Mucosa of descending colon (tissue), 3 donors: ENCODE results near the gene COL5A1. TPM values are rescaled to one million over a fixed set of nuclear protein-coding genes. Genes with fewer than 3 reads are reported as not detected.

Source experiments
- ATAC-seq: fragments of 200-7000 bp; cut with Tn5 transposase; one replicate; pipeline ENCODE4 v1.9.1; 2020; ENCODE audit warnings: mild to moderate bottlenecking, moderate library complexity
- DNase-seq, 3 donors: peaks; one replicate each; pipeline ENCODE4 v3.0.0-alpha.2; 2020
- H3K36me3 ChIP-seq: fragments of 200-600 bp; one replicate; pipeline ENCODE4 v1.8.0; 2021; ENCODE audit warnings: low read depth, mild to moderate bottlenecking
- H3K4me1 ChIP-seq: fragments of 200-600 bp; one replicate; pipeline ENCODE4 v1.8.0; 2021; ENCODE audit warnings: low read depth, mild to moderate bottlenecking
- H3K4me3 ChIP-seq: fragments of 200-600 bp; one replicate; pipeline ENCODE4 v1.8.0; 2021; ENCODE audit warnings: mild to moderate bottlenecking
- H3K9me3 ChIP-seq: fragments of 200-600 bp; one replicate; pipeline ENCODE4 v1.8.0; 2021; ENCODE audit warnings: mild to moderate bottlenecking
- intact Hi-C, 2 donors: fragments of 100-400 bp; cut with DNase I in 1 of 2; cut with micrococcal nuclease in 1 of 2; formaldehyde crosslinking; loops; one replicate each; pipeline versions ENCODE4 v1.11.0 to v1.11.1; 2022; cut with DNase I, micrococcal nuclease
- total RNA-seq, 3 donors: library from RNA; stranded (reverse); fragmentation: NEBNext Ultra II Directional in 2 of 3; extraction: Animal tissue kit (Norgen Biotek cat#: 25700) in 2 of 3; gene quantifications; one replicate each; pipeline versions ENCODE4 v1.2.1 to v1.2.4, GENCODE V29; 2021 to 2023
- TF ChIP-seq, protein P1 (sequence below): fragments of 200-600 bp; IDR thresholded peaks from one replicate; pipeline ENCODE4 v1.8.0; 2022; ENCODE audit warnings: antibody characterized with exemption, mild to moderate bottlenecking
- donor health status: DM: no; HTN: no; CAD: no; lungs with moderate emphysema.
- donor health status: DM: no; HTN: no; CAD: no.
- donor health status: DM: no; HTN: yes; CAD: no.

Gene COL5A1
- total RNA-seq, 3 donors from 2014 or later = 8.6 to 62.3 (median 22.2) TPM

- Histone ChIP-seq H3K4me3 (no peak overlapping the region), H3K36me3 (no peaks in the 10 kb centered on the region), H3K4me1 (no peaks in the 10 kb centered on the region), H3K9me3 (no peaks in the 10 kb centered on the region)
- intact Hi-C loops = no loop called here
- no peak for ATAC-seq
- TF ChIP-seq, protein P1, sequence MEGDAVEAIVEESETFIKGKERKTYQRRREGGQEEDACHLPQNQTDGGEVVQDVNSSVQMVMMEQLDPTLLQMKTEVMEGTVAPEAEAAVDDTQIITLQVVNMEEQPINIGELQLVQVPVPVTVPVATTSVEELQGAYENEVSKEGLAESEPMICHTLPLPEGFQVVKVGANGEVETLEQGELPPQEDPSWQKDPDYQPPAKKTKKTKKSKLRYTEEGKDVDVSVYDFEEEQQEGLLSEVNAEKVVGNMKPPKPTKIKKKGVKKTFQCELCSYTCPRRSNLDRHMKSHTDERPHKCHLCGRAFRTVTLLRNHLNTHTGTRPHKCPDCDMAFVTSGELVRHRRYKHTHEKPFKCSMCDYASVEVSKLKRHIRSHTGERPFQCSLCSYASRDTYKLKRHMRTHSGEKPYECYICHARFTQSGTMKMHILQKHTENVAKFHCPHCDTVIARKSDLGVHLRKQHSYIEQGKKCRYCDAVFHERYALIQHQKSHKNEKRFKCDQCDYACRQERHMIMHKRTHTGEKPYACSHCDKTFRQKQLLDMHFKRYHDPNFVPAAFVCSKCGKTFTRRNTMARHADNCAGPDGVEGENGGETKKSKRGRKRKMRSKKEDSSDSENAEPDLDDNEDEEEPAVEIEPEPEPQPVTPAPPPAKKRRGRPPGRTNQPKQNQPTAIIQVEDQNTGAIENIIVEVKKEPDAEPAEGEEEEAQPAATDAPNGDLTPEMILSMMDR = no peak
- DNase-seq = no peak
Observed at GRCh38 chr9:134881313-134881670, 239.7 kb downstream of the COL5A1 start.

DNA sequence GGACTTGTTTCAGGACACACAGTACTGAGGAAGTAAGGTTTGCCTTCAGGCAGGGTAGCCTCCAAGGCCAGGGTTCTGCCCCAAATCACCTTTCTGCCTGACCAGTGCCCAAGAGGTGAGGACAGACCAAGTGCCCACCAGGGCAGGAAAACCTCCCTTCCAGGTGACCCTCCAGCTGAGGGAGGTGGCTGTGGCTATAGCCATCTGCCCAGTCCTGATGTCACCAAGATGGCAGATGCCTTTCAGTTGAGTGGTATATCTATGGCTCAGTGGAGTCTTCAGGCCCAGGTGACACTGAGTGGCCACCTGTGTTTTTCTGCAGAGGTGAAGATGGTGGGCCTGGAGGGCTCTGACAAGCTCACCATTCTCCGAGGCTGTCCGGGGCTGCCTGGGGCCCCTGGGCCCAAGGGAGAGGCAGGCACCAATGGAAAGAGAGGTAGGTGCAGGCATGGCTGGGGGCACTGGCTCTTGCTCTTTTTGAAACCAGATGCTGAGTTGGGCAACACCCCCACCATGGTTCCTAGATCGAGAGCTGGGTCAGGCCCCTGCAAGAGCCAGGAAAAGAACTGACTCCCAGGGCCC is 240.7 kb downstream of the COL5A1 start:
- intact Hi-C loops = no loop called here
- Histone ChIP-seq H3K4me3 (no peak overlapping the region), H3K36me3 (no peaks in the 10 kb centered on the region), H3K9me3 (no peaks in the 10 kb centered on the region), H3K4me1 (no peaks in the 10 kb centered on the region)
- TF ChIP-seq, protein P1 = no peak
- ATAC-seq = no peak
- DNase-seq = no peak

- ATAC-seq = no peak
- intact Hi-C loops = no loop called here
- H3K36me3 ChIP-seq = no peaks in the 10 kb centered on the region
Observed at GRCh38 chr9:134883040-134883782, 241.6 kb downstream of the COL5A1 start.

GRCh38 chr9:134884492-134884891 is 242.9 kb downstream of the COL5A1 start:
- H3K36me3 ChIP-seq = no peaks in the 10 kb centered on the region
- ATAC-seq (no peak), DNase-seq (no peak)
- intact Hi-C loops = no loop called here
- H3K9me3 ChIP-seq = no peaks in the 10 kb centered on the region
- H3K4me3 ChIP-seq = no peak overlapping the region
- no peaks in the 10 kb centered on the region for H3K4me1 ChIP-seq
- TF ChIP-seq, protein P1 = no peak

More at GRCh38 chr9:134883040-134883782, 241.6 kb downstream of the COL5A1 start:
- H3K4me3 ChIP-seq = no peak overlapping the region
- DNase-seq = no peak
- no peaks in the 10 kb centered on the region for H3K4me1 ChIP-seq
- TF ChIP-seq, protein P1 = no peak
- no peaks in the 10 kb centered on the region for H3K9me3 ChIP-seq

- Histone ChIP-seq H3K36me3 (no peaks in the 10 kb centered on the region), H3K4me1 (no peaks in the 10 kb centered on the region), H3K9me3 (no peaks in the 10 kb centered on the region), H3K4me3 (no peak overlapping the region)
- DNase-seq = no peak
- intact Hi-C loops = no loop called here
- TF ChIP-seq, protein P1 = no peak
- ATAC-seq = no peak
Observed at GRCh38 chr9:134885001-134885678, 243.5 kb downstream of the COL5A1 start.
